GM12878 (cell line): ENCODE data around the gene FRAS1. TPM values are rescaled to one million over a fixed set of nuclear protein-coding genes. Genes with fewer than 3 reads are reported as not detected.

Experiments
- ATAC-seq: fragments of 200-7000 bp; cut with Tn5 transposase; 3 replicates; pipeline ENCODE4 v1.9.1; 2020; ENCODE audit warnings: mild to moderate bottlenecking, moderate library complexity
- BruUV-seq: library from RNA; stranded (reverse); fragments of 400-500 nt; replicated peaks from 2 replicates; lab custom pipeline; 2021; lab: Mats Ljungman, UMichigan
- CTCF ChIA-PET: fragments of 300-600 bp; sonication (Branson Sonifier 250); formaldehyde crosslinking; extraction: SDS; loops from one replicate; lab custom pipeline; 2021; ENCODE audit warnings: inconsistent platforms; lab: Yijun Ruan, JAX
- POLR2A ChIA-PET: fragments of 350-600 bp; formaldehyde crosslinking; extraction: SDS; loops from one replicate; lab custom pipeline; 2021; ENCODE audit warnings: inconsistent platforms; lab: Charles Lee
- RAD21 ChIA-PET: fragments of 300-600 bp; sonication (Branson Sonifier 250); formaldehyde crosslinking; loops from one replicate; lab custom pipeline; 2023; ENCODE audit warnings: antibody characterized with exemption; ENCODE audit not compliant: unreplicated experiment; lab: Charles Lee
- SMC1A ChIA-PET: fragments of 300-600 bp; sonication (Branson Sonifier 250); formaldehyde crosslinking; loops from one replicate; lab custom pipeline; 2023; ENCODE audit not compliant: unreplicated experiment, uncharacterized antibody; lab: Charles Lee
- DNase-seq: peaks from one replicate; pipeline ENCODE4 v3.0.0-alpha.2; 2011; ENCODE audit warnings: low read depth, low spot score
- FAIRE-seq: peaks from 3 replicates; lab custom pipeline; 2011; peaks lifted over from hg19 to GRCh38; lab: Jason Lieb, UNC
- H2AFZ ChIP-seq: 2 replicates; pipeline ENCODE4 v1.6.0; 2011; ENCODE audit warnings: low read depth, low read length, control low read depth; ENCODE audit not compliant: control insufficient read depth
- H3K27ac ChIP-seq: 2 replicates; pipeline ENCODE4 v1.5.1; 2011; ENCODE audit warnings: control low read depth; ENCODE audit not compliant: control insufficient read depth, insufficient read depth
- H3K27me3 ChIP-seq, 2 experiments: replicated peaks in 1 of 2; 2 replicates each; pipeline versions ENCODE4 v1.6.0 to v1.6.1; 2011; ENCODE audit warnings: low read length in 1 of 2; ENCODE audit not compliant: control insufficient read depth in 2 of 2, insufficient read depth in 2 of 2
- H3K36me3 ChIP-seq, 2 experiments: 2 replicates each; pipeline ENCODE4 v1.5.1; 2011; ENCODE audit warnings: low read length in 1 of 2; ENCODE audit not compliant: control insufficient read depth in 2 of 2, insufficient read depth in 2 of 2
- H3K4me1 ChIP-seq: 2 replicates; pipeline ENCODE4 v1.6.1; 2011; ENCODE audit warnings: mild to moderate bottlenecking, low read length, moderate library complexity, mixed read lengths; ENCODE audit not compliant: control insufficient read depth, insufficient read depth
- H3K4me2 ChIP-seq: 2 replicates; pipeline ENCODE4 v1.6.0; 2011; ENCODE audit warnings: control low read depth; ENCODE audit not compliant: control insufficient read depth, insufficient read depth
- H3K4me3 ChIP-seq: fragments of 200-600 bp; sonication (generic); 2 replicates; pipeline ENCODE4 v1.5.1; 2016
- H3K79me2 ChIP-seq: 2 replicates; pipeline ENCODE4 v1.6.0; 2011; ENCODE audit warnings: low read length; ENCODE audit not compliant: control insufficient read depth, insufficient read depth
- H3K9ac ChIP-seq: 2 replicates; pipeline ENCODE4 v1.8.0; 2011; ENCODE audit warnings: low read length, control low read depth, mixed read lengths; ENCODE audit not compliant: control insufficient read depth, insufficient read depth
- H3K9me3 ChIP-seq: replicated peaks from 3 replicates; pipeline ENCODE4 v1.5.1; 2011; ENCODE audit warnings: mild to moderate bottlenecking, low read length; ENCODE audit not compliant: control insufficient read depth, insufficient read depth
- H4K20me1 ChIP-seq: 2 replicates; pipeline ENCODE4 v1.6.0; 2011; ENCODE audit not compliant: control insufficient read depth, insufficient read depth
- BHLHE40 ChIP-seq, 2 experiments: fragments of 450-650 bp in 1 of 2; IDR thresholded peaks; 2 replicates each; pipeline ENCODE4 v1.6.1; 2011 to 2017; ENCODE audit warnings: low read depth in 2 of 2, borderline replicate concordance in 1 of 2, improper control_type of control experiment in 1 of 2, low read length in 1 of 2, mild to moderate bottlenecking in 1 of 2
- ELK1 ChIP-seq: IDR thresholded peaks from 2 replicates; pipeline ENCODE4 v1.6.1; 2012; ENCODE audit warnings: low read depth, low read length, improper control_type of control experiment
- NFXL1 ChIP-seq: fragments of 450-650 bp; IDR thresholded peaks from 2 replicates; pipeline ENCODE4 v1.6.1; 2017; ENCODE audit warnings: antibody characterized with exemption, mild to moderate bottlenecking, borderline replicate concordance
- NKRF ChIP-seq: fragments of 450-650 bp; conservative IDR thresholded peaks from 2 replicates; pipeline ENCODE4 v1.6.1; 2017; ENCODE audit warnings: mild to moderate bottlenecking, moderate library complexity
- PML ChIP-seq: IDR thresholded peaks from 2 replicates; pipeline ENCODE4 v1.6.1; 2012; ENCODE audit warnings: low read length, inconsistent platforms
- RELA ChIP-seq: fragments of 450-650 bp; IDR thresholded peaks from 2 replicates; pipeline ENCODE4 v1.8.0; 2014; ENCODE audit warnings: borderline replicate concordance; ENCODE audit not compliant: partially characterized antibody
- ZBED1 ChIP-seq: IDR thresholded peaks from 2 replicates; pipeline ENCODE4 v1.6.1; 2016; ENCODE audit warnings: borderline replicate concordance
- ZSCAN29 ChIP-seq: fragments of 450-650 bp; IDR thresholded peaks from 2 replicates; pipeline ENCODE4 v1.6.1; 2017; ENCODE audit warnings: mild to moderate bottlenecking, moderate library complexity
- ZZZ3 ChIP-seq: IDR thresholded peaks from 2 replicates; pipeline ENCODE4 v1.6.1; 2011; ENCODE audit warnings: low read depth; ENCODE audit not compliant: control insufficient read depth, insufficient read length
- WGBS: methylation state at CpG from one replicate; pipeline ENCODE4 v1.1.6; 2016; ENCODE audit warnings: low lambda C conversion rate; ENCODE audit not compliant: insufficient replicate concordance, insufficient coverage; ENCODE audit errors: missing lambda C conversion rate; 5-methylcytosine and 5-hydroxymethylcytosine counted together
- in situ Hi-C: fragments of 300-500 bp; cut with MboI; formaldehyde crosslinking; loops from 9 replicates; pipeline ENCODE4 v1.14.3; 2018; ENCODE audit warnings: mixed read lengths
- intact Hi-C: fragments of 100-400 bp; cut with micrococcal nuclease; formaldehyde crosslinking; loops from one replicate; pipeline ENCODE4 v1.14.2; 2022; ENCODE audit not compliant: unreplicated experiment
- polyA plus RNA-seq, 11 experiments: library from polyadenylated mRNA; depleted of rRNA in 4 of 11; unstranded in 6 of 11; stranded (reverse) in 5 of 11; fragments of >200 nt; fragmentation: Nextera tagmentation in 4 of 11; fragmentation: Illumina TruSeq in 1 of 11; extraction: Ambion mirVana in 4 of 11; extraction: Trizol in 1 of 11; gene quantifications; 1 replicate in 1 of 11; 2 replicates in 10 of 11; pipeline versions ENCODE4 v1.2.1 to v1.2.3, GENCODE V29; 2011 to 2016; ENCODE audit warnings: inconsistent platforms in 2 of 11, missing spikeins in 2 of 11, low read depth in 1 of 11
- total RNA-seq, 4 experiments: library from RNA; depleted of rRNA in 3 of 4; stranded (reverse); fragments of >200 nt in 3 of 4; fragmentation: Illumina TruSeq in 1 of 4; extraction: Trizol in 1 of 4; gene quantifications; 2 replicates each; pipeline versions ENCODE4 v1.2.1 to v1.2.3, GENCODE V29; 2013 to 2021

FRAS1 gene
- total and polyA plus RNA-seq, 10 of the 15 experiments (the other 5 are each of a cell fraction or from before 2014, with no cell fraction given) = 0.08 to 11.7 (median 0.20) TPM

DNA sequence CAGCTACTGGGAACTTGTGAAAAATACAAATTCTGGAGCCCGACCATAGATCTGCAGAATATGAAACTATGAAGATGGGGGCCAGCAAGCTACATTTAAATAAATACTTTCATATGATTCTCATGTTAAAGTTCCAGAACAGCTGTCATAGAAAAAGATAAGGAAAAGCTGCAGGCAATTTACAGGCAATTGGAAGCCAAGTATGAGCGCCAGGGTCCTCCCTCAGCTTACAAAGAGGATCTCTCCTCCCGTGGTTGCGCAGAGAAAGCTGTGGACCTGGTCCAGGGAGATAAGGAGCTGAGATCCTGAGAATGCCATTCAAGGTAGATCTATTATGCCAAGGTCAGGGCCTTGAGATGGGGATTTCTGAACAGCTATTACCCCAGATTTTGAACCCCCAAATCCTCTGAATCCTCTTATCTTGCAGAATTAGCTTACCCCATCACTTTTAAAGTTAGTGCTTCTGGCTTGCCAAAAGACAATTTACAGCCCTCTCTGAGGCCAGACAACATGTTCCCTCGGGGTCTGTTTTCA lies 25.6 kb upstream of the FRAS1 start:
- Histone ChIP-seq H3K79me2 (no peaks in the 10 kb centered on the region), H3K27ac (no peak overlapping the region), H3K4me3 (no peak overlapping the region), H4K20me1 (no peaks in the 10 kb centered on the region), H3K9ac (no peak overlapping the region), H3K27me3 (peaks cover 0 to 2% of the 10 kb centered on the region in 2 experiments; a peak in 1 of 4 replicates), H2AFZ (no peak overlapping the region), H3K9me3 (no peaks in the 10 kb centered on the region), H3K4me1 (no peaks in the 10 kb centered on the region), H3K36me3 (no peaks in the 10 kb centered on the region), H3K4me2 (no peak overlapping the region)
- BruUV-seq = no TSS peak
- POLR2A ChIA-PET = no interaction called here
- no peak for ATAC-seq
- in situ Hi-C loops = no loop called here
- DNase-seq = no peak
- SMC1A ChIA-PET = interaction anchor here (1.1 to 1.5 kb wide), 2 partner anchors 12 to 29 kb away, joined by 4 read pairs; no protein-coding TSS in a partner anchor
- TF ChIP-seq ZBED1 (no peak), NFXL1 (no peak), NKRF (no peak), ZZZ3 (no peak), BHLHE40 (IDR thresholded peaks at IDR 0.05; ENCODE audit: borderline replicate concordance in 1 of 2, low read depth in 2 of 2, low read length in 1 of 2) (no peak), ZSCAN29 (no peak), RELA (no peak), ELK1 (no peak), PML (no peak)
- CTCF ChIA-PET = interaction anchor here (0.7 kb wide), 1 partner anchor 131 kb away, joined by 3 read pairs; no protein-coding TSS in a partner anchor
- 47% methylated on average over 5 of the region's 5 CpGs for WGBS
- FAIRE-seq = no peak
- RAD21 ChIA-PET = no interaction called here
- intact Hi-C loops = no loop called here
